NCI-H748 (cell line): Measurements from ENCODE around the gene PPM1M.

Experiments
- DNase-seq: peaks from one replicate; lab custom pipeline; 2025; ENCODE audit not compliant: unreplicated experiment; lab: John Stamatoyannopoulos, UW

Gene PPM1M

GRCh38 chr3:52230461-52230860 is 15.1 kb upstream of the PPM1M start:
- no peak for DNase-seq

- DNase-seq, result no peak
Measured at GRCh38 chr3:52230889-52231499, 14.6 kb upstream of the PPM1M start.

GRCh38 chr3:52231502-52232278 is 13.9 kb upstream of the PPM1M start:
- peak; percentile 40 for DNase-seq

- DNase-seq, result no peak
Measured at GRCh38 chr3:52232279-52233107, 13.1 kb upstream of the PPM1M start.

GRCh38 chr3:52233108-52233591 is 12.4 kb upstream of the PPM1M start:
- no peak for DNase-seq

GRCh38 chr3:52233968-52234367 is 11.6 kb upstream of the PPM1M start:
- no peak for DNase-seq

- no peak for DNase-seq
Measured at GRCh38 chr3:52234516-52235447, 10.8 kb upstream of the PPM1M start.

- no peak for DNase-seq
Measured at GRCh38 chr3:52236424-52236886, 9.1 kb upstream of the PPM1M start.

- DNase-seq, result no peak
Measured at GRCh38 chr3:52237006-52237656, 8.4 kb upstream of the PPM1M start.

GRCh38 chr3:52237657-52238172 is 7.8 kb upstream of the PPM1M start:
- DNase-seq, result no peak

GRCh38 chr3:52238193-52238760 is 7.3 kb upstream of the PPM1M start:
- DNase-seq, result no peak

- peak; percentile 73 for DNase-seq
Measured at GRCh38 chr3:52238761-52239701, 6.5 kb upstream of the PPM1M start, which contains the start of gene TWF2. TSS of gene TWF2 (minus strand) at chr3:52239158. CDS start at chr3:52239016, 142 bp downstream.

- DNase-seq, result peak; percentile 67
Measured at GRCh38 chr3:52240059-52240885, 5.3 kb upstream of the PPM1M start.

- DNase-seq, result peak; percentile 31
Measured at GRCh38 chr3:52240886-52241370, 4.6 kb upstream of the PPM1M start.

GRCh38 chr3:52242039-52242438 is 3.5 kb upstream of the PPM1M start:
- DNase-seq, result no peak

- no peak for DNase-seq
Measured at GRCh38 chr3:52243791-52244628, 1.5 kb upstream of the PPM1M start.
